ENCODE data around the gene MUCL3.

DNA sequence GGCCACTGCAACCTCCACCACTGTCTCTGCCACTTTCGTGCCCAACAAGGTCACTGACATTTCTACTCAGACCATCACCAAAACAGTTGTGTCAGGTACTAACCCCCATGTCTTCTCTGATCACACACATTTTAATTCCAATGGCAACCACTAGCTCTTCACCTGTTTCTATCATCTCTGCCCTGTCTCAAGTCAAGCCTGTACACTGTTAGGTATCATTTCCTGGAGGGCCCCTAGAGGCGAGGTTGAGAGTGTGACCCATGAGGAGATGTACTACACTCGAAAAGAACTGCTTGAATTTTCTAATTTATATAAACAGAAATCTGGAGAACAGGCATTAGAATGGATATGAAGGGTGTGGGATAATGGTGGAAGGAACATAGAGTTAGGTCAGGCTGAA lies 25.4 kb downstream of the MUCL3 start:
- TF ChIP-seq, protein P1, sequence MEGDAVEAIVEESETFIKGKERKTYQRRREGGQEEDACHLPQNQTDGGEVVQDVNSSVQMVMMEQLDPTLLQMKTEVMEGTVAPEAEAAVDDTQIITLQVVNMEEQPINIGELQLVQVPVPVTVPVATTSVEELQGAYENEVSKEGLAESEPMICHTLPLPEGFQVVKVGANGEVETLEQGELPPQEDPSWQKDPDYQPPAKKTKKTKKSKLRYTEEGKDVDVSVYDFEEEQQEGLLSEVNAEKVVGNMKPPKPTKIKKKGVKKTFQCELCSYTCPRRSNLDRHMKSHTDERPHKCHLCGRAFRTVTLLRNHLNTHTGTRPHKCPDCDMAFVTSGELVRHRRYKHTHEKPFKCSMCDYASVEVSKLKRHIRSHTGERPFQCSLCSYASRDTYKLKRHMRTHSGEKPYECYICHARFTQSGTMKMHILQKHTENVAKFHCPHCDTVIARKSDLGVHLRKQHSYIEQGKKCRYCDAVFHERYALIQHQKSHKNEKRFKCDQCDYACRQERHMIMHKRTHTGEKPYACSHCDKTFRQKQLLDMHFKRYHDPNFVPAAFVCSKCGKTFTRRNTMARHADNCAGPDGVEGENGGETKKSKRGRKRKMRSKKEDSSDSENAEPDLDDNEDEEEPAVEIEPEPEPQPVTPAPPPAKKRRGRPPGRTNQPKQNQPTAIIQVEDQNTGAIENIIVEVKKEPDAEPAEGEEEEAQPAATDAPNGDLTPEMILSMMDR (conservative IDR thresholded peaks at IDR 0.05; ENCODE audit: low read length), result 0 out of 2 replicates have a peak, but pooled peaks have one; percentile 35
- no peak for TF ChIP-seq EZH2phosphoT487 (IDR thresholded peaks at IDR 0.05; ENCODE audit: borderline replicate concordance, low read depth, low read length)

Measured in OCI-LY7 (cell line).